Tibial nerve (tissue), 3 donors: Measurements from ENCODE around the gene MPI.

Experiments used
- CTCF ChIP-seq, 5 experiments: fragments of 200-600 bp in 3 of 5; fragments of 450-650 bp in 2 of 5; sonication (generic) in 3 of 5; IDR thresholded peaks; one replicate each; pipeline ENCODE4 v1.5.1; 2016 to 2019; ENCODE audit warnings: antibody characterized with exemption in 5 of 5, mild to moderate bottlenecking in 3 of 5, moderate library complexity in 2 of 5
- POLR2A ChIP-seq, 2 donors: fragments of 450-650 bp; IDR thresholded peaks; one replicate each; pipeline ENCODE4 v1.6.1; 2017; ENCODE audit warnings: antibody characterized with exemption in 2 of 2, mild to moderate bottlenecking in 2 of 2, moderate library complexity in 2 of 2

GRCh38 chr15:74873036-74873755 lies 16.6 kb upstream of the MPI start, which contains the start of gene SCAMP2:
- peak in 1 of 5 experiments; percentile 39 for TF ChIP-seq CTCF (IDR thresholded peaks at IDR 0.05)
- TF ChIP-seq POLR2A (IDR thresholded peaks at IDR 0.05): peak; percentile 63 to 87
